ENCODE data around the gene TMA7.

Gene TMA7

DNA sequence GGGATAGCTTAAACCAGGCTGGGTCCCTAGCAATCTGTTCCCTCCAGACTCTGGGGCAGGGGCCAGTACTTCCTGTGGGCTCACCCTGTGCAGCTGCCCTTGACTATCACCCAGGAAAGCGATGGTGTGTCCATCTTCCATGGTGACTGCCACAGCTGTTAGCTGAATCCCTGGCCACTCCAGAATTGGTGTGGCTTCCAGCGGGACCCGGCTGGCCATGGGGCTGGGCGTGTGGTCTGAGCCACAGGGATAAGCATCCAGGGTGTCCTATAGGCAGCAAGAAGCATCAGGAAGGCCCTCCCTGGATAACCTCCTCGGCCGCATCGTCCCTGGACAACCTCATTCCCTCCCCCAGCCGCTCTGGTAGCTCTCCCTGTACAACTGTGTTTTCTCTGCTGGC is 17.4 kb upstream of the TMA7 start:
- Histone ChIP-seq H3K4me3 (ENCODE audit: insufficient read depth, low read depth, low read length) (no peak overlapping the region), H3K27me3 (ENCODE audit: control insufficient read depth, insufficient read depth, low read length, poor library complexity, severe bottlenecking) (no peaks in the 10 kb centered on the region), H3K27ac (ENCODE audit: insufficient read depth, low read depth, low read length, poor library complexity, severe bottlenecking) (no peak overlapping the region), H3K4me1 (ENCODE audit: control insufficient read depth, insufficient read depth, low read length) (peaks cover 31% of the 10 kb centered on the region), H3K9me3 (ENCODE audit: control insufficient read depth, low read length) (no peaks in the 10 kb centered on the region), H3K36me3 (ENCODE audit: control insufficient read depth, insufficient read depth, low read length) (peaks cover 30% of the 10 kb centered on the region)
- WGBS, 2 experiments: 95 to 97% methylated on average over 8 of the region's 8 CpGs

DNA sequence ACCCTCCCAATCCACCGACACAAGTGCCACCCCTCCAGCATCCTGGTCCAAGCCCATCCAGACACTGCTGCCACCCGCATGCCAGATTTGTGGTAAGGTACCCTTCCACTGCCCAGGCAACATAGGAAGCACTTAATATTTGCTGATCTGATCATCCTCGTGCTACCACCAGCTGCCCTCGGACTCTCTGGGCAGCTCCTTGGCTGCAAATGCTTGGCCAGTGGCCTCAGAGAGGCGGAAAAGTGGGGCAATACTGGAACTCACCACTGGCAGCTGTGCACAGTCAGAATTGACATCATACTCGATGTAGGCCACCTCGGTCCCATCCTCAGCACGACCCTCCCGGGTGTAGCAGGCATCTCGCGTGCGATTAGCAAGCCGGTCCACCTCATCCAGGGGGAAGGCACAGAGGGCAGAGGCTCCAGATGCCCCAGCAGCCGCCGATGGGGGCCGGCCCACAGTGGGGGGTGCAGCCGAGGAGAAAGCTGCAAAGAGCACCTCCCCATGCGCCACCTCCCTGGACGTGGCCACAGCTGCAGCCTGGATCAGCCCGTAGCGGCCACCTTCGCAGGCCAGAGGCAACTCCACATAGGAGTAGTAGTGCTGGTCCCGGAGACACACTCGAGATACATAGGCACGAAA is 16.7 kb upstream of the TMA7 start:
- Histone ChIP-seq H3K27ac (ENCODE audit: insufficient read depth, low read depth, low read length, poor library complexity, severe bottlenecking) (no peak overlapping the region), H3K27me3 (ENCODE audit: control insufficient read depth, insufficient read depth, low read length, poor library complexity, severe bottlenecking) (no peaks in the 10 kb centered on the region), H3K4me1 (ENCODE audit: control insufficient read depth, insufficient read depth, low read length) (peaks cover 37% of the 10 kb centered on the region), H3K36me3 (ENCODE audit: control insufficient read depth, insufficient read depth, low read length) (peaks cover 24% of the 10 kb centered on the region), H3K9me3 (ENCODE audit: control insufficient read depth, low read length) (no peaks in the 10 kb centered on the region), H3K4me3 (ENCODE audit: insufficient read depth, low read depth, low read length) (no peak overlapping the region)
- WGBS, 2 experiments: 93 to 94% methylated on average over 25 of the region's 25 CpGs

DNA sequence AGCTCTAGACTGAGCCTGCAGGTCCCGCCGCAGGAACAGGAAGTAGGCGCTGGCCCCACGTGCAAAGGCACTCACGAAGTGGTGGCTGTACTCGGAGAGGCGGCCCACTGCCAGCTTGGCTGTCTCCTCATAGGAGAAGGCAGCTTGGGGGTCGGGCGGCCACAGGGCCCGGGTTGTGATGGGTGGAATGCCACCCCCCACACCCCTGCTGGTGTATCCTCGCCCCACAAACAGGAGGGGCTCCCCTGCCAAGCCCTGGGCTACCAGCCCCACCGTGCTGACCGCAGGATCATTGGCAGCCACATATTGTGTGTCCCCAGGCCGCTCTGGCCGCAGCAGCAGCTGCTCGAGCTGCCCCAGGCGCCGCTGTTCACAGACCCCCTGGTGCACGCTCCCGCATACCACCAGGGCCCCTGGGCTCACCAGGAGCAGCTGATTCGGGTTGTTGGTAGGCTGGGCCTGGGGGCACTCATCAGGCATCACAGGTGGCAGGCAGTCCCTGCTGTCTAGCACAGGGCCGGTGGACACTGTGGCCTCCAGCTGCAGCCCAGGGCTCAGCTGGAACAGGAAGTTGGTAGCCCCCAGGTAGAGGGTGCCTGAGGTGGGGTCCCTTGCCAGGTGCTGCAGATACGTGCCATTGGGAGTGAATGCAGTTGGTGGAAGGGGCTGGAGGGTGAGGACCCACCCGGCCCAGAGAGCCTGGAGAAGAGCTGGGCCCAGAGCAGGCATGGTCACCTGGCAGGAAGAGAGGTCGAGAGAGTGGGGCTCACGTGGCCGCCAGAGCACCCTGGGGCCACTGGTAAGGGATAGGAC is 16.0 kb upstream of the TMA7 start:
- peaks cover 19% of the 10 kb centered on the region for H3K36me3 ChIP-seq (ENCODE audit: control insufficient read depth, insufficient read depth, low read length)
- H3K4me1 ChIP-seq (ENCODE audit: control insufficient read depth, insufficient read depth, low read length): peaks cover 38% of the 10 kb centered on the region
- no peak overlapping the region for H3K27ac ChIP-seq (ENCODE audit: insufficient read depth, low read depth, low read length, poor library complexity, severe bottlenecking)
- 93% methylated on average over 27 of the region's 27 CpGs for WGBS, 2 experiments
- no peak overlapping the region for H3K4me3 ChIP-seq (ENCODE audit: insufficient read depth, low read depth, low read length)
- H3K9me3 ChIP-seq (ENCODE audit: control insufficient read depth, low read length): no peaks in the 10 kb centered on the region
- H3K27me3 ChIP-seq (ENCODE audit: control insufficient read depth, insufficient read depth, low read length, poor library complexity, severe bottlenecking): no peaks in the 10 kb centered on the region

DNA sequence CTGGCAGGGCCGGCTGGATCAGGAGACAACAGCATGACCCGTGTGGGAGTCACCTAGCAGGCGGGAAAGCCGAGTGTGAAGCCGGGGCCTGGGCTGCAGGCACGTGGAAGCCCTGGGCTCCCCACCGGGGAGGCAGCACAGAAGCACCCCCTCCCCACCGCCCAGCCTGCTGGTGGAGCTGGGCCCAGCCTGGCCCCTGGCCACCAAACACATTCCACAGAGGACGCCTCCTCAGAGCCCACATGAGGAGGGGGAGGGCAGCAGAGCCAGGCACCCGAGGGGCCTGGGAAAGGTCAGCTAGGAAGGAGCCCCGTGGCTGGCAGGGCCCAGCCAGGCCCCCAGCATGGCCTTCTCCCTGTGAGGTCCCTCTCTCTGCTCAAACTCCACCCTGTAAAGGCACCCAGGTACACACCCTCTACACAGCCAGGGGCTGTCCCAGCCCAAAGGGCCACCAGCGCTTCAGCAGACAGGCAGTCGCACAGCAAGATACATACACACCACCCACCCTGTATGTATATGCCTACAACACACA is 14.7 kb upstream of the TMA7 start:
- no peak overlapping the region for H3K4me3 ChIP-seq (ENCODE audit: insufficient read depth, low read depth, low read length)
- H3K36me3 ChIP-seq (ENCODE audit: control insufficient read depth, insufficient read depth, low read length): peaks cover 19% of the 10 kb centered on the region
- H3K27ac ChIP-seq (ENCODE audit: insufficient read depth, low read depth, low read length, poor library complexity, severe bottlenecking): no peak overlapping the region
- H3K9me3 ChIP-seq (ENCODE audit: control insufficient read depth, low read length): no peaks in the 10 kb centered on the region
- no peaks in the 10 kb centered on the region for H3K27me3 ChIP-seq (ENCODE audit: control insufficient read depth, insufficient read depth, low read length, poor library complexity, severe bottlenecking)
- peaks cover 43% of the 10 kb centered on the region for H3K4me1 ChIP-seq (ENCODE audit: control insufficient read depth, insufficient read depth, low read length)
- WGBS, 2 experiments: 84% methylated on average over 13 of the region's 13 CpGs

DNA sequence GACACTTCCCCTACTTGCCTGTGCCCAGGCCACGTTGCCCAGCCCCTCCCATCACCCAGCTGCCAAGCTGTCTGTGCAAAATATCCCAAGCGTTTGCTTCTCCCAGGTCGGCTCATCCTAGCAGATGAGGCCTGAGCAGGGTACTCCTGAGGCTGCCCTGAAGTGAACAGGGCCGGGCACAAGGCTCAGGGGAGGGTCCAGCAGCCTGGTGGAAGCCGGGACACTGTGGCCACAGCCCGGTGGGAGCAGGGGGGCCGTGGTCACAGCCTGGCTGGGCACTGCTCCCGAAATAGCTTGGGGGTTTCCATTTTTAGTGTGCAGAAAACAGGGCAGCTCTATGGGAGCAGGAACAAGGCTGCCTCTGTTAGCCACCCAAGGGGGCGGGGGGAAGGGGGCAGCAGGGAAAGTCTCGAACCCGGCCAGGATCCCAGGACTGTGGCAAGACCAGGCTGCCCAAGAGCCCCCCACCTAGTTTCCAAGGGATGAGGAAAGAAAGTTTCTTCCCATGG is 13.6 kb upstream of the TMA7 start:
- peaks cover 16% of the 10 kb centered on the region for H3K36me3 ChIP-seq (ENCODE audit: control insufficient read depth, insufficient read depth, low read length)
- no peak overlapping the region for H3K27ac ChIP-seq (ENCODE audit: insufficient read depth, low read depth, low read length, poor library complexity, severe bottlenecking)
- H3K9me3 ChIP-seq (ENCODE audit: control insufficient read depth, low read length): no peaks in the 10 kb centered on the region
- H3K4me1 ChIP-seq (ENCODE audit: control insufficient read depth, insufficient read depth, low read length): peaks cover 45% of the 10 kb centered on the region
- H3K27me3 ChIP-seq (ENCODE audit: control insufficient read depth, insufficient read depth, low read length, poor library complexity, severe bottlenecking): no peaks in the 10 kb centered on the region
- 88 to 90% methylated on average over 11 of the region's 11 CpGs for WGBS, 2 experiments
- H3K4me3 ChIP-seq (ENCODE audit: insufficient read depth, low read depth, low read length): no peak overlapping the region

DNA sequence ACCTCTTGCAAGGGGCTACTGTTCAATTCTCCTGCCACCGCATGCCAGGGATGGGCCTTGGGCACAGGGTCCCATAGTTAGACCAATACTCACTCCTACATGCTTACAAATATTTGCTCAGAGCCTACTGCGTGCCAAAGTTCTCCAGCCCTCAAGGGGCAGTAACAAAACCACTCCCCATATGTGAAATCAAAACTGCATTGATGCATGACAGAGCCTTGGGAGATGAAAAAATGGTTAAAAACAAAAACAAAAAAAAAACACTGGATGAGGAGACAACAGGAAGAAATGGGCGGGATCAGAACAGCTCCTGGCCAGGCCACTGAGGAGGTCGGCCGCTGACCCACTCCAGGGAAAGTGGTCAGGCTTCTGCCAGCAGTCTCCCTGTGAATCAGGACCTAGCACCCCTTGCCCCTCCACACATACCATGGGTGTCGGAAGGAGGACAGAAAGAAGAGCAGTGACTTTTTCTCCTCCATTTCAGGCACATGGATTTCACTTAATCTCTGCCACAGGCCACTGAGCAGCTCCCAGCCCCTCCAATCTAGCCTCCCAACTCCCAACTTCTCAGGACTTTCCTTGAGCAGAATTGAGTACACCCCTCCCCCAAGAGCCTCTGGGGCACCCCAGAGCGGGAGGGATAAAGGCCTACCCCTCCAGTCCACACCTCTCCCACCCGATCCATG is 13.0 kb upstream of the TMA7 start:
- 85 to 91% methylated on average over 8 of the region's 8 CpGs for WGBS, 2 experiments
- no peaks in the 10 kb centered on the region for H3K9me3 ChIP-seq (ENCODE audit: control insufficient read depth, low read length)

DNA sequence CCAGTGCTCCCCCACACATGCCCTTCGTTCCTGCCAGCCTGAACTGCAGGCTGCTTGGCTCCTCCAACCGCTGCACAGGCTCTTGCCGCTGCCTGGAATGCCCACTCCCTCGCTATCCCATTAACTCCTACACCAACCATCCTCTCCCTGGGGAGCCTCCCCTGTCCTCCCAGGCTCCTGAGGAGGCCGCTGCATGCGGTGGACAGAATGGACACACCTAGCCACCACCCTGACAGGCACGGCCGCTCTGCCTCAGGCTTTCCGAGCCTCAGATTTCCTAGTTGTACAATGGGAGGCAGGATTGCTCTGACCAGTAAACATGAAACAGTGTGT is 12.5 kb upstream of the TMA7 start:
- WGBS, 2 experiments: 78 to 84% methylated on average over 9 of the region's 9 CpGs

More for the DNA sequence above, 13.0 kb upstream of the TMA7 start:
- peak overlapping the region; percentile 90 for H3K4me3 ChIP-seq (ENCODE audit: insufficient read depth, low read depth, low read length)
- peaks cover 21% of the 10 kb centered on the region for H3K36me3 ChIP-seq (ENCODE audit: control insufficient read depth, insufficient read depth, low read length)
- H3K4me1 ChIP-seq (ENCODE audit: control insufficient read depth, insufficient read depth, low read length): peaks cover 45% of the 10 kb centered on the region
- H3K27me3 ChIP-seq (ENCODE audit: control insufficient read depth, insufficient read depth, low read length, poor library complexity, severe bottlenecking): no peaks in the 10 kb centered on the region
- no peak overlapping the region for H3K27ac ChIP-seq (ENCODE audit: insufficient read depth, low read depth, low read length, poor library complexity, severe bottlenecking)

DNA sequence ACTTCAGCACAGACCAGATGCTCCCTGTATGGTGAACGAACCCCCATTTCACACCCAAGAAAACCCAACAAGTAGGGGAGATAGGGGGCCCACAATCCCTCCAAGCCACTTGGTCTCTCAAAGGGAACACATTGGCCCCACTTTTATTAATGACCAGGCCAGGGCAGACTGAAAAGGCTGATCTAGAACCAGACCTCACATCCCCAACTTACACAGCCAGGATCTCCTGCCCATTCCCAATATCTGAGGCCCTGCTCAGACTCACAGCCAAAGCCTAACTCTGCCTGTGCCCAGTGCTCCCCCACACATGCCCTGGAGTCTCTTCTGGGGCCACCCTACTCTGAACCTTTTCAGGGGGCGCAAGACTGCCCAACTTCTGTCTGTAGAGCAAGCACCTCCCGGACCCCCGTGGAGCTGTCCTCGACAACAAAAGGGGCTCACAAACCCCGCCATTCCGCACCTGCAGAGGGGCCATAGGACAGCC is 11.9 kb upstream of the TMA7 start:
- peaks cover 24% of the 10 kb centered on the region for H3K36me3 ChIP-seq (ENCODE audit: control insufficient read depth, insufficient read depth, low read length)
- peak overlapping the region; percentile 1 for H3K27ac ChIP-seq (ENCODE audit: insufficient read depth, low read depth, low read length, poor library complexity, severe bottlenecking)
- peak overlapping the region; percentile 90 for H3K4me3 ChIP-seq (ENCODE audit: insufficient read depth, low read depth, low read length)
- no peaks in the 10 kb centered on the region for H3K9me3 ChIP-seq (ENCODE audit: control insufficient read depth, low read length)
- no peaks in the 10 kb centered on the region for H3K27me3 ChIP-seq (ENCODE audit: control insufficient read depth, insufficient read depth, low read length, poor library complexity, severe bottlenecking)
- WGBS, 2 experiments: 21 to 29% methylated on average over 7 of the region's 7 CpGs
- H3K4me1 ChIP-seq (ENCODE audit: control insufficient read depth, insufficient read depth, low read length): peaks cover 45% of the 10 kb centered on the region

More for the DNA sequence above, 12.5 kb upstream of the TMA7 start:
- H3K9me3 ChIP-seq (ENCODE audit: control insufficient read depth, low read length): no peaks in the 10 kb centered on the region
- peaks cover 45% of the 10 kb centered on the region for H3K4me1 ChIP-seq (ENCODE audit: control insufficient read depth, insufficient read depth, low read length)
- H3K4me3 ChIP-seq (ENCODE audit: insufficient read depth, low read depth, low read length): peak overlapping the region; percentile 90
- no peak overlapping the region for H3K27ac ChIP-seq (ENCODE audit: insufficient read depth, low read depth, low read length, poor library complexity, severe bottlenecking)
- H3K27me3 ChIP-seq (ENCODE audit: control insufficient read depth, insufficient read depth, low read length, poor library complexity, severe bottlenecking): no peaks in the 10 kb centered on the region
- peaks cover 26% of the 10 kb centered on the region for H3K36me3 ChIP-seq (ENCODE audit: control insufficient read depth, insufficient read depth, low read length)

DNA sequence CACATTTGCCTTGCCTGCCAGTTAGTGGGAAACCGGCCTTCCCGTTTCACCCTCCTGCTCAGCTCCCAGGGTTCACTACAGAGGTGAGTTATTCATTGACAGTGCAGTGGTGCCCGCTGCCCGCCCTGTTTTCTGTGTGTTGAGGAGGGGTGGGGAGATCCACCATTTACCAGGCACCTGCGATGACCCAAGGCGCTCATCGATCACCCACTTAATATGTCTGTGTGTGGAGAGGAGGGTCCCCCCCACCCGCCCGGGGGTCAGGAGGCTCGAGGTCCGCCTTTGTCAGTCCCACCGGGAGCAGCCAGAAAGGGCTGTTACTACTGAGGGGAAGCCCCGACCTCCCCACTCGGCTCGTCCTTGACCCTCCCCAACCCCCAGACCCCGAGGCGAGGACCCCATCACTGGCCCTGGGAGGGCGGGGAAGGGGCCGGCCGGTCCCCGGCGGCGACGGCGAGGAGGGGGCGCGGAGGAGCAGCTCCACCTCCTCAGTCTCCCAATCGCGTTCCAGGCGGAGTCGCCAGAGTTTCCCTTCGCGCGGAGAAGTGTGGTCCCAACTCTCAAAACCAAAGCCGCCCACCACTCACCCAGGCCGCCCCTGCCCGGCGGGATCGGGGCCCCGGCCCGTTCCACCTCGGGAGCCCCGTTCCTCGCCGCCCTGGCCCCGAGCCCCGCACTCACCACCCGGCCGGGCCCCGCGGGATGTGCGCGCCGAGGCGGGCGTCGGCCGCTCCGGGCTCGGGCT is 11.3 kb upstream of the TMA7 start:
- Histone ChIP-seq H3K9me3 (ENCODE audit: control insufficient read depth, low read length) (no peaks in the 10 kb centered on the region), H3K36me3 (ENCODE audit: control insufficient read depth, insufficient read depth, low read length) (peaks cover 26% of the 10 kb centered on the region), H3K27ac (ENCODE audit: insufficient read depth, low read depth, low read length, poor library complexity, severe bottlenecking) (peak overlapping the region; percentile 98), H3K4me1 (ENCODE audit: control insufficient read depth, insufficient read depth, low read length) (peaks cover 45% of the 10 kb centered on the region), H3K4me3 (ENCODE audit: insufficient read depth, low read depth, low read length) (peak overlapping the region; percentile 90), H3K27me3 (ENCODE audit: control insufficient read depth, insufficient read depth, low read length, poor library complexity, severe bottlenecking) (no peaks in the 10 kb centered on the region)
- WGBS, 2 experiments: 0% methylated on average over 56 to 60 of the region's 60 CpGs
